HK-2 (cell line): Measurements from ENCODE around the gene PABPC1L.
A peak's percentile ranks its signal among the peaks of the same experiment; 100 is the strongest.

Experiments used
- DNase-seq: peaks from one replicate; pipeline ENCODE4 v3.0.0-alpha.2; 2018; ENCODE audit not compliant: unreplicated experiment

Gene PABPC1L

DNA sequence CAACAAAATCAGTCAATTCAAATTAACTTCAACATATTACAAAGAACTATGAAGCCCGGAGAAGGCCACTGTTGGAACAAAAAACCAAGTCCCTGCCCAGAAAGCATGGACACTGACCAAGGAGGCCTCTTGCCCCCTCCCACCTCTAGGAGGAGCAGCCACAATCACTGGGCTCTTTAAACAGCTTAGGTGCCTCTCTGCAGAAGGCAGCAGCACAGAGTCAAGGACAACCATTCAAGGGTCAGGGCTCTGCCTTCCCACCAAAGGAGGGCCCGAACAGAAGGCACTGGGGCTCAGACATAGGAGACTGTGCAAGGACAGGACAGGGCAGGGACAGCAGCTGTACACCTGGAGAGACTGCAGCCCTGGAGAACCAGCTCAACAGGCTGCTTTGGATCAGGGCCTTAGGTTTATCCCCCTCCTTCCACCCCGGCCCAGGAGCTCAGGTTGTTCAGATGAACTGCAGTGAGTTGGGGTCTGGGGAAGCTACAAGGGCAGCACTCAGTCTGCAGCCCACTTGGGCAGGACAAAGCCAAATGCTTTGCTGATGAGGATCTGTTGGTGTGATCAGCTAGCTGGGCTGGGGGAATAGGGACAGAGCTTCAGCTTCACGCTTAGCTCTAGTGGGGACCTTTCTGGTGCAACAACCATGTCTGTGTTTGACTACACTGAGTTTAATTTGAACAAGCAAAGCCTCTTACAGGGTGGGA lies 32.6 kb downstream of the PABPC1L start:
- DNase-seq, result no peak

DNA sequence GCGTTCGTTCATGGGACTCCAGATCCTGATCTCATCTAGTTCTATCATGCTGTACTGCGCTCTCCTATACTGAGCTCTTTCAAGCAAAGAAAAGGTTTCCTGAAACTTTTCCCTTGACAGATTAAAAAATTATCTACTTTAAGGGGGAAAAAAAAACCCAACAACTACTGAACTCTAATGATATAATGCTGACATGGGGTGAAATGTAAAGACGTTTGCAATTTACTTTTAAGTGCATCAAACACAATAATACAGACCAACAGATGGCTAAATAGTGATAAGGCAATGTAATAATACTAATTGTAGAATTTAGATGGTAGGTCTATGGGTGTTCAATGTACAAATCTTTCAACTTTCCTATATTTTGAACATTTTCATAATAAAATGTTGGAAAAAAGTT lies 34.0 kb downstream of the PABPC1L start:
- no peak for DNase-seq

DNA sequence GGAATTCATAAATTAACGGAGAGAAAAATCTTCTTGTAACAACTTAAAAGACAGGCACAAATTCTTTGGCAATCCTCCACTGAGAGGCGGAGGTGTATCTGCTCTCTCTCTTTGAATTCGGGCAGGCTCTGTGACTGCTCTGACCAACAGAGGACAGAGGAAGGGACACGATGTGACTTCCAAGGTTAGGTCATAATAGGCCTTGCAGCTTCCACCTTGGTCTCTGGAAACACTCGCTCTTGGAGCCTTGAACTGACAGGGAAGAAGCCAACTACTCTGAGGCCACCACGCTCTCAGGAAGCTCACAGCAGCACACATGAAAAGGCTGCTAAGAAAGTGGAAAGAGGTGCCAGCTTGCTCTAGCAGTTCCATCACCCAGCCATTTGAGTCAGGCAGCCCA lies 35.4 kb downstream of the PABPC1L start:
- DNase-seq, result no peak

DNA sequence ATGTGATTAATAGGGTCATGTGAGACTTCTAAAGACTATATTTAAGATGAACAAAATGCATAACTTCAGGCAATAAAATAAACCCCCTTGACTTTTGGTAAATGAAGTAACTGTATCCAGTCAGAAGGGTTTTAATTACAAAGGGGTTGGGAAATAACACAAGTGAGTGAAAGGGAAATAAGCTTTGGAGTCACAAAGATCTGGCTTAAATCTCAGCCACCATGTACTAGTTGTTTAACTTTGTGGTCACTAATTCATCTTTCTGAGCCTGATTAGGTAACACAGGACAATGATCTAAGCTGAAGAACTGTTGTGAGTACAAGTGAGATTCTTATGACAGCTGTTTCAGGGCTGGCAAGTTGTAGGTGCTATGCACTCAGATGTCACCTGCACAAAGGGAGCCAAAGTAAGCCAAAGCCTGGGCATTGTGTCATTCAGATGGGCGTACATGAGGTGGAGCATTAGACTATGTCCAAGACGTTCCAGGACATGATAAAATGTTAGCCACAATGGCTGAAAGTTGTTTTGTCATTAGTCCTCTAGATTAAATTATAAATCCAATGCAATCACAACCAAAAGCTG lies 36.5 kb downstream of the PABPC1L start:
- no peak for DNase-seq

DNA sequence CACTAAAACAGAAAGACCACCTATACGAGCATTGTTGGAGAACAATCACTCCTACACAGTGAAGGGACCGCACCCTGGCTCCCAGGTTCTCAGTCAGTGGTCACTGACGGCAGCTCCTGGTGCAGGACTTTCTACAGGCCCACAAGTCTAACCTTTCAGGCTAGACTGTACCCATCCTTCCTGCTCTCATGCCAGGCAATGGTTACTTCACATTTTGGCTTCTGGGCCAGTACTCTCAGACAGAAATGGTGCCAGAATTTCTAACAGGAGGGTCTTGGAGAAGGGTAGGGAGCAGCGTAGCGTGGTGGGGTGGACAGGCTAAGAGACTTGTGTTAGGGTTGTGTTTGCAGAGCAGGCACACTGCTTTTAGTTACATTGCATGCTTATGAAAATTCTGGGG lies 38.2 kb downstream of the PABPC1L start:
- no peak for DNase-seq

DNA sequence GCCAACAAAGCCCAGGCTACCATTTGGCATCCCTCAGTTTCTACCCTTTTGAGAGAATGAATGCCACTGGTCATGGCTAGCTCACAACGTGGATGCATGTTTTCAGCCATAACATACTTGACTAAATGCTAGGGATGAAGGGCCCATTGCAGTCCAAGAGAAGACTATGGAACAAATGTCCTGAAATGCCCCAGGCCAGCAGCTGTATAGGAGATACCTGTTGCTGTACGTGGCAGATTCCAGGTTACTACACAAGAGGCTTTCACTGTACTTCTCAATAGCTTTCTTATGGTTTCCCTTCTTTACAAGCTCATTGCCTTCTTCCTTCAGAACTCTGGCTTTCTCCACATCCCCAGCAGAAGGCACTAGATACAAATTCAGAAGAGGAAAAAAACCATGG lies 38.7 kb downstream of the PABPC1L start:
- DNase-seq, result no peak

DNA sequence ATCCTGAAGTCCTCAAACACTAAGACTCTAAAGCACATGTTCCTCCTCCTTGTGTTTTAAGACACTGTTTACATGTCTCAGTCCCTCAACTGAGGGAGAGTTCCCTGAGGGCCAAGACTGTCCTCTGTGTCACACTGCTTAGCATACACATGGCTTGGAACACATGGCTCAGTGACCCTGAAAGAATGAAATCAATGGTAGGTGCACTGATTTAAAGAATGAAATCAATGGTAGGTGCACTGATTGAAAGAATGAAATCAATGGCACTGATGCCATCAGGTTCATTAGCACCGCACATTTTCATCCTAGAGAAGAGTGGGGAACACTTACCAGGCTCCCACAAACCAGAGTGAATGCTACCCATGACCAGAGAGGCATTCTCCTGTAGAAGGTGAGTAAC lies 40.5 kb downstream of the PABPC1L start:
- no peak for DNase-seq

DNA sequence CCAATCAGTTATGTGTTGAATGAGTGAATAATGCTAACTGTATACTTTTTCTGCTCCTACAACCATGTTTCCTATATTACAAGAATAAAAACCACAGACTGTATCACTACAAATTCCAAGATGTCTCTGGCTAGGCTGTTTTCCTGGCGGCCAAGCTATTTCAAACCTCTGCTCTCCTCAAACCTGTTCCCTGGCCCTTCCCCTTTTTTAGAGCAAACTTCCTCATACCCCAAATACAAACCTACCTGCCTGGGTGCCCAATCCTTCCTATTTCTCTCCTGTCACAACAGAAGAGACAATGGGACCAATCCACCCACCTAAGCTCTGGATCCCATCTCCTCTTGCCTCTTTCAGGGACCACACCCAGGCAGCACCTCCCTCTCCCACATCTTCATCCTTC lies 42.9 kb downstream of the PABPC1L start:
- no peak for DNase-seq

DNA sequence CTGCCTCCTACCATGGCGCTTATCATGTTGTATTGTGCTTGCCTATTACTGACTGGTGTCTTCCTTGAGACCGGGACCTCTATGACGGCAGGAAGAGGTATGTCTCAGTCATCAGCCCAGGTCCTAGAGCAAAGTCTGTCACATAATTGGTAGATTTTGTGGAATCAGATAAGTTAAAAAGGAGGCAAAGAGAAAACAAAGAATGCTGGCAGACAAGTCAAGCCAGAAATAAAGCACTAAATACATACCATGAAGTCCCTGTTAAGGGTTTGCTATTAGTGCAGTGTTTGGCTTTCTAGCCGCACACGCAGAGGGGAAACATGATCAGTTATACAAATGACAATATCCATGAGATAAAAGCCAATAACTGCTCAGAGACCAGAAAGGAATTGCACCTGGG lies 44.4 kb downstream of the PABPC1L start:
- no peak for DNase-seq

DNA sequence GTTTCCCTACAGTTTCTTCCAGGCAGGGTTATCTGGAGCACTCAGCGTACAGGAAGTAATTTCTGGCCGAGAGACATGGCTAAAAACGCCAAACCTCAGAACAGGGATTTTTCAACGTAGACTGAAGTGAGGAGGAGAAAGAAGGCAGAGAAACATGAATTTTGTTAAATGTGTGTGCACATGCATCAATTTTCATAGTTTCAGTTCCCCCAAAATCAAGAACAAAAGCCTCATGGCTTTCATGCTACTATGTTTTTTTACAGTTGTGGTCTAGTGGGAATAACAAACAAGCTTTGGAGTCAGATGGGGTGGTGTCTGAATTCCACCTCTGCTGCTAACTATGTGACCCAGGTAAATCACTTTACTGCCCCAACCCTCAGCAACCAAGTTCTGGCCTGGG lies 45.4 kb downstream of the PABPC1L start:
- DNase-seq, result no peak

DNA sequence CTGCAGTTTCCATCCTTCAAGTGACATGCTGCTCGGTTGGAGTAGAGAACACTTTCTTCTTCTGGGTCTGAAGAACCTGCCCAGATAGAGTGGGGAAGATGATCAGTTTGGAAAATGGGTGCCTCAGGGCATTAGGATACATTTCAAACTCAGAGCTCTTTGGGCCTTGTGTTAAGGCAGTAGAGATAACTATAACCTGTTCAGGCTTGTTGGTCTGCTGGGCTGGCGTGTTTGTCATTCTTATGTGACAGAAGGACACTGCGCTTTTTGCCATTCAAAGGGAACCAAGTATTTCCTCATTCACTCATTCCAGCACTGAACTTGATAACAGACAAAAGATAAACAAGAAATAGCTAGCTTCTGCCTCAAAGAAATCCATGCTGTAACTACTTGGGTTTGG lies 46.5 kb downstream of the PABPC1L start:
- DNase-seq, result no peak

DNA sequence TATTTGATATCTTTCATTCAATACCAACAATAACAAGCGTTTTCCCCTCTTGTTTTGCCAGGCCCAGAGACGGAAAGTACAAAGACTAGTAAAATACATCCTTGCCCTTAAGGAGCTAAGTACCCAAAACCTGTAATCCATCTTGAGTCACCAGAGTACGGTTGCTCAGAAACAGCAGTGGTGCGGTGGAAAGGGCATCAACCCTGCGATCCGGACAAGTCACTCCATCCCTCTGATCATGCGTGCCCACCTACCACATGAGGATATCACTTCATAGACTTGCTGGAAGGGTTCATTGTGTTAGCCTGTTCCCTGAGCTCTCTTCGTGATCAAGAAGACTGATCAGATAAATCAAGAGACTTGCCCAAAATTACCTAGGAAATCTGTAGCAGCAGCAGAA lies 48.4 kb downstream of the PABPC1L start:
- DNase-seq, result no peak

DNA sequence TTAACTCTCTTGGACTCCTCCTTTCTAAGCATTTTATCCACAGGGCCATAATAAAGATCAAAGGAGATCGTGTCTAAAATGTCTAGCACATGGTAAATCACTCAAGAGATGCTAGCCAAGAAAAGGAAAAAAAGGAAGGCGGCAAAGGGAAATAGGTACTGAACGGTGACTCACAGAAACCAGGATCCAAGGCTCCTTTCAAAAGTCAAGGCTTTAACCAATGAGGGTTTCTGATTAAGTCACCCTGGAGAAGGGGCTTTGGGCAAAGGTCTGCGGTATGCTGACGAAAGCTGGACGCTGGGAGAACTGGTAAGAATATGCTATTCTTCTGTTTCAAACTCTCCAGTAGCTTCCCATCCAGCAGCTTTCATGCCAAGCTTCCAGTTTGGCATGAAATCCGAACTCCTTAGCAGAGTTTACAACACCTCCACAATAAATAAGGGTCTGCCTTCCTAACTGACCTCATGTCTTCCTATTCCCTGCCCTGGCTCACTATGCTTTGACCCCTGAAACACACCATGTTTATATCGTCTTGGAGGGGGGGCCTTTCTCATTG lies 49.3 kb downstream of the PABPC1L start:
- DNase-seq, result no peak

DNA sequence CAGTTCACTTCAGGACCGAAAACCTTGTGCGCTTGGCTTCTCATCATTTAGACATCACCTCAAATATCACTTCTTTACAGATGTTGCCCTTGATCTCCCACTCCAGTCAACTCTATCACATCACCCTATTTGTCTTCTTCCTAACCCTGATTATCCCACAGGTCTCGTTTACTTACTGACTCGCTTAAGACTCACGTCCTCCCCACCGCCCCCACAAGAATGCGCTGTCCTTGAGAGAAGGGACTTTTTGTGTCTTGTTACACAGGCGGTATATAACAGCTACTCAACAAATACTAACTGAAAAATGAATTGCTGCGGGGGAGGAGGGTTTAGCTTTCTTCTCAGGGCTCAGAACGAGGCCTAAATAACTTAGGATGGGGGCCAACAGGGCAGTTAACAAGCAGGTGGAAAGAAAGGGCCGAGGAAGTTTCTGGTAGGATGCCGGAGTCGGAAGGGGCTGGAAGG lies 49.8 kb downstream of the PABPC1L start:
- DNase-seq, result peak; percentile 55

DNA sequence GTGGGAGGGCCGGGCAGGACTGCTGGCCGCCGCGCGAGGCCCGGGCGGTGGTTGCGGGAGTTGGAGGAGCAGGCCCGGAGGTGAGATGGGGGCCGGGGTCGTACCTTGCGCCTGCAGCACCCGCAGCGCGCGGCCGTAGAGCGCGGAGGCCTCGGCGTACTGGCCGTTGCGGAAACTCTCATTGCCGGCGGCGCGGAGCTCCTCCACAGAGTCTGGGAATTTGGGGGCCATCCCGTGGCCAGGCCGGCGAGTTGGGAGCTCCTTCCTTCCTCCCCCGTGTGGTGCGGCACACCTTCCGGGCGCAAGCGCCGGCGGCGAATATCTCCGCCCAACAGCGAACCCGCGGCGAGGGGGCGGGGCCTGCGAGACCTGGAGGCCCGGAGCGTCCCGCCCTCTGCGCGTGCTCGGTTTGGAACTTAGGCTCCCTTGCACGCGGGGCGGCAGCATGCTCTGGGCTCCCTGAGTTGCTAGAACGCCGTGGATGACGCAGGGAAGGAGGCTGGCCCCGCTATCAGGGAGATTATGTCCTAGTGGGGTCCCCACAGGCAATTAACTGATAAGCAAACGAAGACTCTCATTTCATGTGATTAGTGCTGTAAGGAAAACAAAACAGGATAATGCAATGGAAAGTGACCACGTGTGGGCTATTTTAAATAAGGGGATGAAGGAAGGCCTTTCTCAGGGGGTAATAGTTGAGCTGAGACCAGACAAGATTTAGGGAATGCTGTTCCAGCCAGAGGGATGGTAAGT lies 50.4 kb downstream of the PABPC1L start, which contains the start of gene TOMM34:
TOMM34 (minus strand) TSS at position 295 of the 750 bp plus-strand sequence; CDS start at position 231, 64 bp downstream.
- peak; percentile 97 for DNase-seq

DNA sequence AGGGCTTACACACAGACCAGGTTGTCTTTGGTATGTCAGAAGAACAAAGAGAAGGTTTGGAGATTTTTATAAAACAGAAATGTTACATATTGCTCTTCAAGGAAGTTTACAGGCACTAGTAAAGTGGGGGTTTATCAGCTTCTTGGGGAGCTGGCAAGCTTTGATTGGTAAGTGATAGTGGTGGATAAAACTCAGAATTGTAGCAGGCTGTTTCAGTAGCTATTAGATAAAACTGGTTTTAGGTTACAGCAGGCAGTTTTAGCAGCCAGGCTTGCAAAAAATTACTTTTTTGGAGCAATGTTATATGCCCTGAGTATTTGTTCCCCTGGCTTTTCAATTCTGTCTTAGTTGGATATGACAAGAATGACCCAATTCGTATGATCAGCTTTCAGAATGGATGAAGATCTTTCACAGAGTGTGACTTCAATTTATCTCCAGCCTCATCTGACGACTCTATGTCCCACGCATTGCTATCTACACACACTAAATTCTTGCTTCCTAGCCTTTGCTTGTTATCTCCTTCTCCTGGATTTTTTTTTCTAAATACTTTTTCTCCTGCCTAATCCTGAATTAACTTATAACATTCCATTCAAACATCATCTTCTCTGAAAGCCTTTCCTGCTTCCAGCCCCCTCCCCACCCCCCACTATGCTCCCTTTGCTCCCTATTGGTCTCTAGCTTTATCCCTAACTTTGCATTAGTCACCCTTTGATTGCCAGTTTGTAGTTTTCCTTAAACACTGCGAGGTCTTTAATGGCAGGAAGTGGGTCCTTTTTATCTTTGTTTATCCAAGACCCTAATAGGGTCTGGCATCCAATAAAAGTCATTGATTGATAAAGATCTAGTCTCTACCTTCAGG lies 51.4 kb downstream of the PABPC1L start:
- DNase-seq, result no peak

DNA sequence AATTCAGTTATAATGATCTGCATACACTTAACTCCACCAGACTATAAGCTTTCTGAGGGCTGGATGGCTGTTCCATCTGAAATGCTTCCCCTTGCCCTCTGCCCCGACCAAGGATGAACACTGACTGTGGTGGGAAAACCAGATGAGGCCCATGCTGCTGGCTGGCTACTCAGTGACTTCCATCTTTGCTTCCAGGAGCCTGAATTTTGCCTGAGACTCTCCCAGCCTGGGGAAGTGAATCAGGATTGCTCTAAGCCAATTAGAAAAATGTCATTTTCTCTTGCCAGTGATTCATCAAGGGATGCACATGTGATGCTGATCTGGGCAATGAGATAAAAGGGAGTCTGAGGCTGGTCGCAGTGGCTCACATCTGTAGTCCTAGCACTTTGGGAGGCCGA lies 52.0 kb downstream of the PABPC1L start:
- no peak for DNase-seq

DNA sequence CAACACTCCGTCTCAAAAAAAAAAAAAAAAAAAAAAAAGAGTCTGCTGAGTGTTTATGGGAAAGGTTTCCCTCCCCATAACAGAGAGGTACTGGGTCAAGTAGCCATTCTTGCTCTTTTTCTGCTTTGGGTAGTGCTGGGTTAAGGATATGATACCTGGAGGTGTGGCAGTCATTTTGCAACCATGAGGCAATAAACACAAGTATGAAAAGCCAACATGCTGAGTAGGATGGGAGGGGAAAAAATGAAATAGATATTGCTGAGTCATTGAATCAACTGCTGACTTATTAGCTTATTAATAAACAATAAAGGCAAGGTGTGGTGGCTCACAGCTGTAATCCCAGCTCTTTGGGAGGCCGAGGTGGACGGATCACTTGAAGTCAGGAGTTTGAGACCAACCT lies 52.6 kb downstream of the PABPC1L start:
- no peak for DNase-seq

DNA sequence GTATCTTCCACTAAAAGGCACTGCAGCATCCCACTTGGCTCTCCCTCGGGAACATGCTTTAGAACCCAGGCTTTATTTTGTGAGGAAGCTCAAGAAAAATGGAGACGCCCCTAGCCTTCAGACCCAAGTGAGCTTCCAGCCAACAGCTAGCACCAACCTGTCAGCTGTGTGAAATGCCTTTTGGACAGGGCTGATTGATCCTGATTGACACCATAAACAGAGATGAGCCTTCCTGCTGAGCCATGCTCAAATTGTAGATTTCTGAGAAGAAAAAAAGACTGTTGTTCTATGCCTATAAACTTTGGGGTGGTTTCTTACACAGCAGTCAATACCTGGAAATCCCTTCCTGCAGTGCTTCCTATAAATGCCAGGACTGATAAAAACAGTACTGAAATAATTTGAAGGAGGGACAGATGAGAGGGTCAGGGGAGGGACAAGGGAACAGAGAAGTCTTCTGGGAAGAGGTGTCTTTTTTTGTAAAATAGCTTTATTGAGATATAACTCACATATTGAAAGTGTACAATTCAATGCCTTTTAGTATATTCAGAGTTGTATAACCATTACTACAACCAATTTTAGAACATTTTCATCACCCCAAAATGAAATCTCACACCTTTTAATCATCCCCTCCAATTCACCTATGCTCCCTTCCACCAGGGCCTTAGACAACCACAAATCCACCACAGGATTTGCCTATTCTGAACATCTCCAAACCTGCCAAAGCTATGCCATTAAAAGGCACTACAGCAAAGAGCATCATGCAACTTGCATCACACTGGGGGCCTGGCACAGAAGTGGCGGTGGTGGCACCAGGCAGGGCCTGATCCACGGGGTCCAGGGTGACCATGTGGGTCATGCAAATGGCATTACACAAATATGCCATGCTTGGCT lies 53.7 kb downstream of the PABPC1L start:
- DNase-seq, result no peak

DNA sequence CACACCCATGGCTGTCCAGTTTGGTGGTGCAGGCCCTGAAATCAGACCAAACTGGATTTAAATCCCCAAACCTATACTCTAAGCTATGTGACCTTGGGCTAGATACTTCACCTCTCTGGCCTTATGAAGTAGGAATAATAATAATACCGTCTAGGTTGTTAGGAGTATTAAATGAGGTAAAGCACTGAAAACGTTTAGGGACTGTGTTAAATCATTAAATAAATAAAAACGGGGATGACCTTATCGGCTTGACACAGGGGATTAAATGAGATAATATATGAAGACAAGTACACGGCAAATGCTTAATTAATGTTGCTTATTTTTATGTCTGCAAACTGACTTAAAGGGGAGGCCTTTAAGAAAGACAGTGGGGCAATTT lies 55.8 kb downstream of the PABPC1L start:
- DNase-seq, result no peak
